Measurements from ENCODE around the gene ADAMTSL3.

ADAMTSL3 gene

GRCh38 chr15:83764201-83764838, 110.4 kb downstream of the ADAMTSL3 start:
- no peak for DNase-seq

- DNase-seq = no peak
These were observed 112.4 kb downstream of the ADAMTSL3 start for GRCh38 chr15:83766339-83766738.

GRCh38 chr15:83767741-83768140, 113.8 kb downstream of the ADAMTSL3 start:
- no peak for DNase-seq

- no peak for DNase-seq
These were observed 115.6 kb downstream of the ADAMTSL3 start for GRCh38 chr15:83769411-83769999.

DNA sequence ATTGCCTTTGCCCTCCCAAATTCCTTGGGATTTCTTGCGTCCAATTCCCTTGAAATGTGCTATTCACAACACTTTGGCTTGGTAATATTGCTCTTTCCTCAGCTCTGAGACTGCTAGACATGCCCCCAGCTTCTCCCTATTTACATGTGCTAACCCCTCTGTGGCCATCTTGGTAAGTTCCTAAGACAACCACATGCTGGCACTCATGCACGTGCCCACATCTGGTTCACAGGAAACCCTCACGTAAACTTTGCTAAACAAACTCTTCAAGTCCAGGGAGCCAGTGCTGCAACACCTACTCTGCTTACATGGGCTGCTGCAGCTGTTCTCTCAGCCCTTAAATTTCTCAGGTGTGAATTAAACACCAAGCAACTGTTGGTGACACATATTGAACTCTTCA, 121.8 kb downstream of the ADAMTSL3 start:
- no peak for DNase-seq

- no peak for DNase-seq
These were observed 123.1 kb downstream of the ADAMTSL3 start for GRCh38 chr15:83776986-83777385.

GRCh38 chr15:83783227-83783626, 129.3 kb downstream of the ADAMTSL3 start:
- no peak for DNase-seq

DNA sequence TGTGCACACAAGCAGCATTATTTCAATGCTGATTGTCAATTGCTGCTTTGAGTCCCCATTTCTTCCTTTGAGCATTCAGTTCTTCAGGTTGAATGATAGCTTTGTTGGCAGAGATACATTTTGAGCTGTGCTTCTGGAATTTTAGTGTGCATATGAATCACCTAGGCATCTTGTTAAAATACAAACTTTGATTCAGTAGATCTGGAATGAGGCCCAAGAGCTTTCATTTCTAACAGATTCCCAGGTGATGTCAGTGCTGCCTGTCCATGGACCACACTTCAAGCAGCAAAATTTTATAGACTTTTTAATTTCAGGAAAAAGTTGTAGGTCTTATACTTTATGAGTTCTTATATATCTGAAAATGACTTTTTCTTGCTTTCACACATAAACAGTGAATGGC, 131.1 kb downstream of the ADAMTSL3 start:
- DNase-seq = no peak

DNA sequence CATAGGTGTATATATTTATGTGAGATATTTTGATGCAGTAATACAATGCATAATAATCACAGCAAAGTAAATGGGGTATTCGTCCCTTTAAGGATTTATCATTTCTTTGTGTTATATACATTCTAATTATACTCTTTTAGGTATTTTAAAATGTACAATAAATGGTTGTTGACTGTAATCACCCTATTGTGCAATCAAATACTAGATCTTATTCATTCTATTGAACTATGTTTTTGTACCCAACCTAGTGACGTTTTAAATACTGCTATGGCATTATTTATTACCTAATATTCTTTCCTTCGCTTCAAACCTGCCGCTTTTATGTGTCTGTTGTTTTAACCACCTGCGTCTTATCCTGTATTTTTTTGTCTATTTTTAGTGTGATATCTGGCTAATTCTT, 132.4 kb downstream of the ADAMTSL3 start:
- DNase-seq = no peak

DNA sequence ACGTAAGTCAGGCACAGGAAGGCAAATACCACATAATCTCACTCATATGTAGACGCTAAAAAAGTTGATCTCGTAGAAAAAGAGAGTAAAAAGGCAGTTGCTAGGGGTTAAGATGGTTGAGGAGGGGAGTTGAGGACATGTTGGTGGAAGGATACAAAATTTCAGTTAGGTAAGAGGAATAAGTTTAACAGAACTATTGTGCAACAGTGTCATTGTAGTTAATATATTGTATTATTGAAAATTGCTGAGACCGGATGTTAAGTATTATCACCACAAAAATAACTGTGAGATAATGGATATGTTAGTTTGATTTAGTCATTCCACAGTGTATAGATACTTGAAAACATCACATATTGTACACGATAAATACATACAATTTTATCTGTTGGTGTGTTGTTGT, 139.1 kb downstream of the ADAMTSL3 start:
- DNase-seq = no peak

DNA sequence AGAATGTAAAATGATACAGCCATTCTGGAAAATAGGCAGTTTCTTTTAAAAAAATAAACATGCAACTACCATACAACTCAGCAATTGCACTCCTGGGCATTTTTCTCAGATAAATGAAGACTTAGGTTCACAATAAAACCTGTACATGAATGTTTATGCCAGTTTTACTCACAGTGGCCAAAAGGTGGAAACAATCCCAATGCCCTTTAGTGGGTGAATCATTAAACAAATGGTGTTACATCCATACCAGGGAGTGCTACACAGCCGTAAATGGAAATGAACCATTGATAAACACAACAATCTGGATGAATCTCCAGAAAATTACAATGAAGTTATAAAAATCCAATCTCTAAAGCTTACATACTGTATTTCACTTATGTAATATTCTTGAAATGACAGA, 140.3 kb downstream of the ADAMTSL3 start:
- DNase-seq = no peak

GRCh38 chr15:83809345-83809744, 155.4 kb downstream of the ADAMTSL3 start:
- no peak for DNase-seq

GRCh38 chr15:83810110-83810509, 156.2 kb downstream of the ADAMTSL3 start:
- DNase-seq = no peak

DNA sequence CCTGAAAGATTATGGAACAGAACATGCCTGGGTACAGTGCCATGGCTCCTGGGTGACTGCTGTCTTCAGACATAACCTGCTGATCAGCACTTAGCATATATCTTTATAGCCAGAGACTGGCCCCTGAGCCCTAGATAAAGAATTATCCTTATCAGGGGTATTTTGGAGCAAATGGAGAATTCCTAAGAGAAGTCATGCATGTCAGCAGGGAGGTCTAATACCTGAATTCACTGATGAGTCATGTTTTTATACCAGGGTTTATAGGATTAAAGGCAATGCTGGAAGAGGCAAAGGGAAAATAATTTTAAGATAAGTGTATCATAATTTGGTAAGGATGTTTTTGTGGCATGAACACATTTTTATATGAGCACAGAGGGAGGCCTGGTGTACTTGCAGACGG, 159.8 kb downstream of the ADAMTSL3 start:
- DNase-seq = no peak

DNA sequence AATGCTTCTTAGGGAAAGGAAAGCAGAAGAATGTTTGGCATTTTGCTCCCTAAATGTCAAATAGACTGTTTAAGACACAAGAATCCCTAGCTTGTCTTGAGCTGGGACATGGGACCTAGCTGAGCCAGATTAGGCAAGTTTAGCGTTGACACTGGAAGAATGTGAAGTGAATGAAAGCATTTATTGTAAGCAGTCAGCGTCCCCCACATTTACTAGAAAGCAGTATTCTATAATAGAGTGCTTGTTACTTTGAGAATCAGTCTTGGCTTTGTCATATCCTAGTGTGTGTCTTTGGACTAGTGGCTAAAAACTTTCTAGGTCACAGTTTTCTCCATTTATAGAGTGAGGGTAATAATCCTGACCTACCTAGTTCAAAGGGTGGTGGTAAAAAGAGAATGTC, 161.6 kb downstream of the ADAMTSL3 start:
- no peak for DNase-seq

- DNase-seq = no peak
These were observed 162.4 kb downstream of the ADAMTSL3 start for GRCh38 chr15:83816124-83816883.

GRCh38 chr15:83818591-83818990, 164.7 kb downstream of the ADAMTSL3 start:
- DNase-seq = no peak

DNA sequence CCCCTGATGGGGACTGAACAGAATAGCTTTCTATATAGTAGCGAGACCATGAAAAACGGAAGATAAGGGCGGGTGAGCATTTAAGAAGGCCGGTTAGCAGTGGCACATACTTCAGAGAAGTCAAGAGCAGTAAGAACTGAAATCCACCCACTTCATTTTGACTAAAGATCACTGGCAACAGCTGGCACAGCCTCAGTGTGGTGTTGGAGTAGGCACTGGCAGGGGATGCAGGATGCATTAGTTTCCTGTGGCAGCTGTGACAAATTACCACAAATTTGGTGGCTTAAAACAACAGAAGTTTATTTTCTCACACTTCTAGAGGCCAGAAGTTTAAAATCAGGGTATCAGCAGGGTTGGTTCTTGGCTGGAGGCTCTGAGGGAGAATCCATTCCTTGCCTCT, 176.5 kb downstream of the ADAMTSL3 start:
- no peak for DNase-seq

- no peak for DNase-seq
These were observed 179.6 kb downstream of the ADAMTSL3 start for GRCh38 chr15:83833569-83833968.

DNA sequence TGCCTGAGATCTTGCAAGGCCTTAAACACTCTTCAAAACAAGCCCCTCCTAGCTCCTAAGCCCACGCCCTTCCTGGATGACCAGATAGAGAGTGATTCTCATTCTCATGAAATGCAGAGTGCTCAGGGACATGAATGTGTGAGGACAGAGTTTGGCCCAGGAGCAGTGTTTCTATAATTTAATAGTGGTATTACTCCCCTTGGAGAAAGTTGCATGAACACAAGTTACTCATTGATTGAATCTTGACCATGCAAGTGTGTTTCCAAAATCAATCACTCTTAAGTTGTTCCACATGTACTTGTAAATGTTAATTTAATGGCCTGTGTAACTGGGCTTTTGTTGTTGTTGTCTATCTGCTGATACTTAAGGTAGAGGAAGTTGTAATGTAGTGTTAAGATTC, 181.6 kb downstream of the ADAMTSL3 start:
- DNase-seq = no peak

DNA sequence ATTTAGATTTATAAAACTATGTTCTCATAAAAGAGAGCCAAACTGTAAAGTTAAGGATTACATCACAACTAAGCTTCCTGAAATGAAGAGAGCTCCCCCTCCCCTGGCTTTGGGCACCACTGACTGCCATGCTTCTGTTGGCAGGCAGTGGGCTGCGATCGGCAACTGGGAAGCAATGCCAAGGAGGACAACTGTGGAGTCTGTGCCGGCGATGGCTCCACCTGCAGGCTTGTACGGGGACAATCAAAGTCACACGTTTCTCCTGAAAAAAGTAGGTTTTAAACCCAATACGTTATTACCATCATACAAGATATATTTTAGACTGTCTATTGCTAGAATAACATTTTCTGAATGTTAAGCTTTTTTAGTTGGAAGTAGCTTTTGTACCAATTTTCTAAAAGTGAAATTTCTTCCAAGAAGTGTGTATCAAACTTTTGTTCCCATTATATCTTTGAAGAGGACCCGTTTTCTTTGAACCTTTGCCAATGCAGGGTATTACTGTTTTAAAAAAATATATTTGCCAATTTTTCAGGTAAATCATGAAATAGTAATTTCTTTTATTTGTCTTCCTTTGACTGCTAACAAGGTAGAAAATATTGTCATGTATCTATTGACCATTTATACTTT, 184.1 kb downstream of the ADAMTSL3 start:
- DNase-seq = no peak

GRCh38 chr15:83838763-83839162, 184.8 kb downstream of the ADAMTSL3 start:
- DNase-seq = no peak

DNA sequence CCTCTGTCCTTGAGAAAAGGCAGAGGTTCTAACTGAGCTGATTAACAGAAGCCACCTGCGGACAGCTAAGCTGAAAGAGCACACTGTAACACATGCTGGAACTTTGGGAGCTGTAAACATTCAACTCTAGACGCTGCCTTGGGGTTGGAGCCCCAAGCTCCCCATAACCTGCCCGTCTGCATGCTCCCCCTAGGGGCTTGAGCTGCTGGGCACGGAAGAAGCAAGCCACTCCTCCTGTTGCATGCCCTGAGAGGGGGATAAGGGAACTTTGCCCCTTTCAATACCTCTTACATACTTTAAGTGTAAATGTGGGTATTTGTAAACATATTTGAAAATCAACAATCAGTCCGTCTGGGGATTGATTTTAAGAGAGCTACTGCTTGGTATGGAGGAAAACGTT, 188.4 kb downstream of the ADAMTSL3 start:
- DNase-seq = no peak

GRCh38 chr15:83843471-83843871, 189.5 kb downstream of the ADAMTSL3 start:
- DNase-seq = no peak

All from NCI-H187 (cell line).